Panc1 (cell line): ENCODE measurements around the gene CYP1B1.

ENCODE experiments used
- CTCF ChIP-seq: fragments of 450-650 bp; IDR thresholded peaks from 2 replicates; pipeline ENCODE4 v1.5.1; 2017; ENCODE audit warnings: mild to moderate bottlenecking
- POLR2AphosphoS5 ChIP-seq: IDR thresholded peaks from 2 replicates; pipeline ENCODE4 v1.6.1; 2012; ENCODE audit warnings: mild to moderate bottlenecking, low read depth, low read length, moderate library complexity

GRCh38 chr2:38099099-38100028 lies 23.4 kb upstream of the CYP1B1 start:
- no peak for TF ChIP-seq POLR2AphosphoS5
- no peak for TF ChIP-seq CTCF
